Lung (tissue), 12 donors: ENCODE results near the gene WWC2. TPM values are rescaled to one million over a fixed set of nuclear protein-coding genes. Genes with fewer than 3 reads are reported as not detected.

Experiments
- ATAC-seq: fragments of 200-7000 bp; cut with Tn5 transposase; one replicate; pipeline ENCODE4 v1.9.1; 2020; ENCODE audit warnings: moderate number of reproducible peaks; ENCODE audit not compliant: insufficient read depth, low FRiP score
- DNase-seq, 3 donors: peaks; one replicate each; pipeline ENCODE4 v3.0.0-alpha.2; 2013 to 2017
- H3K27ac ChIP-seq, 2 donors: one replicate each; pipeline ENCODE4 v1.5.1; 2013; ENCODE audit warnings: mild to moderate bottlenecking in 2 of 2, moderate library complexity in 2 of 2, control low read depth in 1 of 2, inconsistent platforms in 1 of 2, low read depth in 1 of 2, low read length in 1 of 2
- H3K27me3 ChIP-seq, 3 donors: one replicate each; pipeline ENCODE4 v1.5.1; 2013; ENCODE audit warnings: low read length in 2 of 3; ENCODE audit not compliant: control insufficient read depth in 3 of 3, insufficient read depth in 3 of 3
- H3K36me3 ChIP-seq, 4 donors: one replicate each; pipeline ENCODE4 v1.5.1; 2013; ENCODE audit warnings: low read length in 4 of 4, mild to moderate bottlenecking in 1 of 4, moderate library complexity in 1 of 4; ENCODE audit not compliant: control insufficient read depth in 4 of 4, insufficient read depth in 4 of 4
- H3K4me1 ChIP-seq, 5 donors: one replicate each; pipeline ENCODE4 v1.5.1; 2013; ENCODE audit warnings: low read length in 5 of 5, mild to moderate bottlenecking in 2 of 5, moderate library complexity in 1 of 5; ENCODE audit not compliant: control insufficient read depth in 5 of 5, insufficient read depth in 5 of 5
- H3K4me3 ChIP-seq: one replicate; pipeline ENCODE4 v1.5.1; 2013; ENCODE audit warnings: mild to moderate bottlenecking, control low read depth, moderate library complexity
- H3K9ac ChIP-seq, 2 donors: one replicate each; pipeline ENCODE4 v1.5.1; 2013; ENCODE audit warnings: low read length in 2 of 2, control low read depth in 1 of 2; ENCODE audit not compliant: insufficient read depth in 1 of 2
- H3K9me3 ChIP-seq, 4 donors: one replicate each; pipeline ENCODE4 v1.5.1; 2013; ENCODE audit warnings: low read length in 3 of 4, mild to moderate bottlenecking in 1 of 4, moderate library complexity in 1 of 4; ENCODE audit not compliant: control insufficient read depth in 4 of 4, insufficient read depth in 3 of 4
- WGBS, 2 donors: extraction: QIAGEN DNeasy Blood & Tissue Kit; methylation state at CpG; one replicate each; pipeline ENCODE4 v1.1.7; 2013; 5-methylcytosine and 5-hydroxymethylcytosine counted together
- polyA plus RNA-seq, 2 donors: library from polyadenylated mRNA; stranded (reverse); fragments of 200-250 nt; gene quantifications; one replicate each; pipeline ENCODE4 v1.2.1, GENCODE V29; 2013
- total RNA-seq, 2 donors: library from RNA; depleted of rRNA in 1 of 2; stranded (reverse); fragments of >200 nt in 1 of 2; gene quantifications; one replicate each; pipeline ENCODE4 v1.2.1, GENCODE V29; 2014 to 2021
- TF ChIP-seq, protein P1 (sequence below): IDR thresholded peaks from 2 replicates; pipeline ENCODE4 v1.5.1; 2012; ENCODE audit warnings: mild to moderate bottlenecking; ENCODE audit errors: control extremely low read depth, extremely low read depth
- donor health status: control.
- donor health status: control.
- donor health status: Bipolar disorder and iron deficiency.
- donor health status: healthy.
- donor health status: DM: yes; HTN: yes; CAD: no.

WWC2 gene
- total and polyA plus RNA-seq, 4 donors: 15.6 to 124 (median 45.2) TPM

DNA sequence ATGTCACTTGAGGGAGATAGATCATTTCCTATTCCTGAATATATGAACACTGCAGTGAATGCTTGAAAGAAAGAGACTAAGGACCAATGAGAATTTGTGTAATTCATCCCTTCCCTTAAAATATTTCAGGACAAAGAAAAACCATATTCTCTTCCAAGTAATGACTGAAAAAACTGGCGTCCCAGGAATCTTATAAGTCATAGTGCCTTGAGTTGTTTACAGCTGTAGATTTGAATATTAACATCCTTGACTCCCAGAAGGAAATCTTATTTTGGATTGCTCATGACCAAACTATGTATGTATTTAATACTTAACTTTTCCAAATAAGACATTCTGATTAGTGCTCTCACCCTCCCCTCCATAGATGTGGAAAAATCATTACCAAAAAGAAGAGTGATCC, 165.6 kb downstream of the WWC2 start:
- TF ChIP-seq, protein P1, sequence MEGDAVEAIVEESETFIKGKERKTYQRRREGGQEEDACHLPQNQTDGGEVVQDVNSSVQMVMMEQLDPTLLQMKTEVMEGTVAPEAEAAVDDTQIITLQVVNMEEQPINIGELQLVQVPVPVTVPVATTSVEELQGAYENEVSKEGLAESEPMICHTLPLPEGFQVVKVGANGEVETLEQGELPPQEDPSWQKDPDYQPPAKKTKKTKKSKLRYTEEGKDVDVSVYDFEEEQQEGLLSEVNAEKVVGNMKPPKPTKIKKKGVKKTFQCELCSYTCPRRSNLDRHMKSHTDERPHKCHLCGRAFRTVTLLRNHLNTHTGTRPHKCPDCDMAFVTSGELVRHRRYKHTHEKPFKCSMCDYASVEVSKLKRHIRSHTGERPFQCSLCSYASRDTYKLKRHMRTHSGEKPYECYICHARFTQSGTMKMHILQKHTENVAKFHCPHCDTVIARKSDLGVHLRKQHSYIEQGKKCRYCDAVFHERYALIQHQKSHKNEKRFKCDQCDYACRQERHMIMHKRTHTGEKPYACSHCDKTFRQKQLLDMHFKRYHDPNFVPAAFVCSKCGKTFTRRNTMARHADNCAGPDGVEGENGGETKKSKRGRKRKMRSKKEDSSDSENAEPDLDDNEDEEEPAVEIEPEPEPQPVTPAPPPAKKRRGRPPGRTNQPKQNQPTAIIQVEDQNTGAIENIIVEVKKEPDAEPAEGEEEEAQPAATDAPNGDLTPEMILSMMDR: no peak
- Histone ChIP-seq H3K4me3 (no peak overlapping the region), H3K36me3 (peaks cover 8 to 34% (median 26%) of the 10 kb centered on the region in 4 donors), H3K9me3 (no peaks in the 10 kb centered on the region), H3K27me3 (no peaks in the 10 kb centered on the region), H3K27ac (no peak overlapping the region), H3K9ac (no peak overlapping the region), H3K4me1 (no peaks in the 10 kb centered on the region)
- no peak for DNase-seq
- ATAC-seq: no peak
- 82 to 89% methylated on average over 1 of the region's 1 CpG for WGBS, 2 donors

DNA sequence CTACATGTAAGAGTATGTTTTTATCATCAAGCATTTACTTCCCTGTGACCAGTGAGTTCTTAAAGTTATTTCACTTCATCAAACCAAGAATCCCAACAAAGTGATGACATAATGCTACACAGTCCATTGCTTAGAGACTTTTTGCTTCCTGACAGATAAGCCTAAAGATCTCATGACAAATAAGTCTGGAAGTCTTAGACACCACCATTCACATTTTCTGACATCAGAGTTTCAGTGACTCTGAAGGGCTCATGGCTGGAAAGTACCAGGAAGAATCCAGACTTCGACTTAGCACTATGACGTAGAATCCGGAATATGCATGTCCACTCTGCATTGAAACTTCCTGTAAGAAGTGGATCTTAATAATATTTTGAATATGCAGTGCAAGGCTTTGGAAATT, 167.3 kb downstream of the WWC2 start:
- 88 to 95% methylated on average over 3 of the region's 3 CpGs for WGBS, 2 donors
- no peak overlapping the region for H3K27ac ChIP-seq
- DNase-seq (no peak), ATAC-seq (no peak)
- no peaks in the 10 kb centered on the region for H3K27me3 ChIP-seq
- TF ChIP-seq, protein P1: no peak
- no peaks in the 10 kb centered on the region for H3K9me3 ChIP-seq
- H3K36me3 ChIP-seq: peaks cover 3 to 29% (median 19%) of the 10 kb centered on the region in 4 donors
- no peaks in the 10 kb centered on the region for H3K4me1 ChIP-seq
- H3K9ac ChIP-seq: no peak overlapping the region
- no peak overlapping the region for H3K4me3 ChIP-seq

DNA sequence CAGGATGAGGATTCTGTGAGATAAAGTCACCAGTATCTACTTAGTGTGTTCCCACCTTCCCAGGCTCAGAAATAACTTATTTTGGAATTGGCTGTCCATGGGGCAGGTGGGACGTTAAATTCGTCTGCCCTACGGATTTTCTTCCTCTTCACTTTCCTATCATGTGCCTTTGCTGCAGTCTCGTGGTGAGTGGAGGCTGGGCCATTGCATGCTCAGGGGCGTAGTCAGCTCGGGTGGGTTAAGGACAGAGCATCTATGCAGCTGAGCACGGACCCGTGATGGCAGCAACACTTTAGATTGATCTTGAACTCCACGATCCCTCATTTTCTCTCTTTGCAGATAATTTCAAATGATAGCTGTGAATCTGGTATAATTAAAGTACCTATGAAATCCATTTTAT, 169.5 kb downstream of the WWC2 start:
- H3K4me3 ChIP-seq: no peak overlapping the region
- ATAC-seq: no peak
- H3K27ac ChIP-seq: no peak overlapping the region
- no peaks in the 10 kb centered on the region for H3K9me3 ChIP-seq
- H3K36me3 ChIP-seq: peaks cover 5 to 34% (median 25%) of the 10 kb centered on the region in 4 donors
- WGBS, 2 donors: 92 to 96% methylated on average over 9 of the region's 9 CpGs
- no peaks in the 10 kb centered on the region for H3K4me1 ChIP-seq
- H3K27me3 ChIP-seq: no peaks in the 10 kb centered on the region
- TF ChIP-seq, protein P1: no peak
- no peak overlapping the region for H3K9ac ChIP-seq
- no peak for DNase-seq

DNA sequence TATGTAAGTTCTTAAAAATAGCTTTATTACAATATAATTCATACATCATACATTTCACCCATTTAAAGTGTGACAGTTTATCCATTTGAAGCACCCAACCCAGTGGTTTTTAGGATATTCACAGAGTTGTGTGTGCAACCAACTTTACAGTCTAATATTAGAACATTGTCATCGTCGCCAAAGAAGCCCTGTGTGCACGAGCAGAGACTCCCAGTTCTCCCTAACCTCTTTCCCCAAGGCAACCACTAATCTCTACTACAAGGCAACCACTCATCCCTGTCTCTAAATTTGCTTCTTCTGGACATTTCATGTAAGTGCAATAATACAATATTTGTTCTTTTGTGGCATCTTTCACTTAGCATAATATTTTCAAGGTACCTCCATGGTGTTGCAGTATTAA, 173.3 kb downstream of the WWC2 start:
- Histone ChIP-seq H3K4me3 (no peak overlapping the region), H3K4me1 (no peaks in the 10 kb centered on the region), H3K9ac (no peak overlapping the region), H3K27ac (no peak overlapping the region), H3K36me3 (peaks cover 5 to 35% (median 27%) of the 10 kb centered on the region in 4 donors), H3K27me3 (no peaks in the 10 kb centered on the region), H3K9me3 (peaks cover 0 to 19% (median 7%) of the 10 kb centered on the region in 4 donors)
- DNase-seq: no peak
- WGBS, 2 donors: 94% methylated on average over 3 of the region's 3 CpGs
- no peak for ATAC-seq
- TF ChIP-seq, protein P1: no peak
